GM12891 (cell line): ENCODE measurements around the gene KCNK3.

Source experiments
- PAX5 ChIP-seq: IDR thresholded peaks from 2 replicates; pipeline ENCODE4 v1.6.1; 2011; ENCODE audit warnings: low read length, moderate library complexity, mild to moderate bottlenecking; ENCODE audit not compliant: insufficient read depth, severe bottlenecking
- POLR2A ChIP-seq: IDR thresholded peaks from 2 replicates; pipeline ENCODE4 v1.6.1; 2011; ENCODE audit warnings: low read depth, low read length, control low read depth
- POLR2AphosphoS5 ChIP-seq: IDR thresholded peaks from 2 replicates; pipeline ENCODE4 v1.6.1; 2011; ENCODE audit warnings: low read depth, low read length, control low read depth
- POU2F2 ChIP-seq: IDR thresholded peaks from 2 replicates; pipeline ENCODE4 v1.6.1; 2011; ENCODE audit warnings: low read depth, mild to moderate bottlenecking, control low read depth, low read length, moderate library complexity

GRCh38 chr2:26660363-26660962, 32.1 kb upstream of the KCNK3 start:
- TF ChIP-seq POLR2A (no peak), POLR2AphosphoS5 (no peak), PAX5 (no peak), POU2F2 (no peak)
